ENCODE measurements around the gene CLEC20A. TPM values are rescaled to one million over a fixed set of nuclear protein-coding genes. Genes with fewer than 3 reads are reported as not detected.
"Not testable (repeated sequence)": the region's sequence is repeated elsewhere in the genome, so short reads cannot be mapped to it uniquely, and the experiment has no call there.

CLEC20A gene
- total RNA-seq, 1 donor from 2014 or later = 0.20 TPM

- DNase-seq (ENCODE audit: low spot score) = no peak
Measured at GRCh38 chr1:178529364-178530036, 32.7 kb upstream of the CLEC20A start.

GRCh38 chr1:178528953-178529335 is 32.2 kb upstream of the CLEC20A start:
- no peak for DNase-seq (ENCODE audit: low spot score)

DNA sequence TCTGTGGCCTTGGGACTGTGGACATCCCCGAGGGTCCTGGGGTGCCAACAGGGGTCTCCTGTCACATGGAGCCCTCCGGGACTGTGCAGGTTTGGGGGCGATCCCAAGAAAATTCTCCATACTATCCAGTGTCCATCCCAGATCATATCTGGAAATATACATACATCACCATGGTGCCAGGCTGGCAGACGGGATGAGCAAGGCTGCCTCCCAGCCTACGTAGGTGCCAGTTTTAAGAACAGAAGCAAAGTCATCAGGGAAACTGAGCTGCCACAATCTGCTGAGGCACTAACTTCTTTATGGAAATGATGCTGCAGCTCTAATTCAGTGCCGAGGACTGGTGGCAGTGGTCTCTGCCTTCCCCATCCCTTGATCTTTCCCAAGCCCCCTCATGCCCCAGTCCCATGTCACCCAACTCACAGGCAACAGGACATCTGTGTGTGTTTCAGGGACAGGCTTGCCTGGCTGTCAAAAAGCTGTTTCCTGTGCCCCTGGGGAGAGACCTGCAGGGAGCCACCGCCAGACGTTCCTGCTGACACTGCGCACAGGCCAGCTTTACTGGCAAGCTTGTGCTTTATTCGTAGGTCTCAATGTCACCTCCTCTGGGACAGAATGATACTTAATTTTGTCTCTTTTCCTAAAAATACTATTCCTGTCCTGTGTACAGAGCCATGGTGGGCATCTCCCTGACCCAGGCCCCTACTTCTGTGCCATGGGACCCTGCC is 31.6 kb upstream of the CLEC20A start:
- no peak for DNase-seq (ENCODE audit: low spot score)

DNA sequence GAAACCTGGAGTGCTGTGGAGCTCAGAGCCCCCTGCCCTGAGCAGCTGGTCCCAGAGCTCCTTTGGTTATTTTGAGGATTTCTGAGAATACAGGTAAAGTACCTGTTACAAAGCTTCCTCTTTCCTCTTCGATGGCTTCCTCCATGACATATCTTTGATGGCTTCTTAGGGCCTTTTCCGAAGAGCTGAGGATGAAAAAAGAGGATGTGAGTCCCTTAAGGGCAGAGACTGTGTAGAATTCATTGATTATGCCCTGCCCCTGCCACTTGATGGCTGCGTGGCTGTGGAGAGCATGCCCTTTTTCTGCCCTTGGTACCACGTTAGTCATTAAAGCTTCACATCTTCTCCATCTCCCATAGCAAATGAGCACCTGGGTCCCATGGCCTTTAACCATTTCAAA is 30.4 kb upstream of the CLEC20A start:
- no peak for DNase-seq (ENCODE audit: low spot score)

DNA sequence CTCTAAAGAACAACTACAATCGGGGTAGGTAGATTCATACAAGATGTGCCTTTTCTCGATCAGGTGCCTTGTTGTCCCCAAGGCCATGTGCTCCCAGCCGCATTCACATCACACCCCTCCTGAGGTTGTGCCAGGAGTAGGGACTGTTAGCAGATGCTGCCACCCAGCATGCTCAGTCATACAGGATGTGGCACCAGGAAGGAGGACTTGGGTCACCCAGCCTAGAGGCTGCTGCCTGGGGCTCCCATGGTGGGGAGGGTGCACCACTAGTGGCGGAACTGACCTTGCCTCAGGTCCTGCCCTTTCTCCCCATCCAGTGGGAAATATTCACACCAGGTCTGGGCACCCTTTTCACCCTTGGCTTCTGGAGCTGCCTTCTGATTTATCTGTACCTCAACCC is 24.5 kb upstream of the CLEC20A start:
- no peak for DNase-seq (ENCODE audit: low spot score)

DNA sequence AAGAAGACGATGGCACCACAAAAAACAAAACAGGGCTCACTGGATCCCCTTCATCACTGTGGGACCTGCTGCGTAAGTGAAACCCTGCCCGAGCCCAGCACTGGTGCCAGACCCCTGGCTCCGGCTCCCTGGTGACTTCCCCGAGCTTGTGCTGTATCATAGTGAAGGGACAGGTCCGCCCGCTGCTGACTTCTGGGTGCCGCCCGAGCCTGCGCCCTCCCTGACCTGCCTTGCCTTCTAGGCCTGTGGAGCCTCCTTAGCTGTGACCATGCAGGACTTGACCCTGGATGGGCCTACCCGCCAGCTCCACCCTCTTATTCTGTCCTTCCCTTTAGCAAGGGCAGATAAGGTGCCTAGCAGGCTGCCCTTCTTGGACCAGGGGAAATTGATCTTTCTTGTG is 24.0 kb upstream of the CLEC20A start:
- DNase-seq (ENCODE audit: low spot score) = no peak

GRCh38 chr1:178518894-178519293 is 22.1 kb upstream of the CLEC20A start:
- DNase-seq (ENCODE audit: low spot score) = no peak

DNA sequence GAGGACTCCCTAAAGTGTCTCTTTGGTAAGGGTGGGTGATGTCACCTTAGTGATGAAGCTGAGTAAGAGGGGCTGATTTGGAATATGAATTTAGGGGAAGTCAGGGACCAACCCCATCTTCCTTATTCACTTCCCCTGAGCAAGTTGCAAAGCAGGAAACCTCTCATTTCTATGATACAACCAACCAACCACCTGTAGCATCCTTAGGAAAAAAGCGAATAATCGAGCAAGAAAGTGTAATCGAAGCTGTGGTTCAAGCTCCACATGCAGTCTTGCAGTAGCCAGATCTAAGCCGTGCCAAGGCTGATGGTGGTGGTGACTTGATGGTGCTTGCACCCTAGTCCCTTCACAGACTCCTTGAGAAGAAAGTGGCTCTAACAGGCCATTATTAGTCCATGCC is 19.3 kb upstream of the CLEC20A start:
- DNase-seq (ENCODE audit: low spot score) = no peak

GRCh38 chr1:178513278-178513983 is 16.7 kb upstream of the CLEC20A start:
- DNase-seq (ENCODE audit: low spot score) = no peak

DNA sequence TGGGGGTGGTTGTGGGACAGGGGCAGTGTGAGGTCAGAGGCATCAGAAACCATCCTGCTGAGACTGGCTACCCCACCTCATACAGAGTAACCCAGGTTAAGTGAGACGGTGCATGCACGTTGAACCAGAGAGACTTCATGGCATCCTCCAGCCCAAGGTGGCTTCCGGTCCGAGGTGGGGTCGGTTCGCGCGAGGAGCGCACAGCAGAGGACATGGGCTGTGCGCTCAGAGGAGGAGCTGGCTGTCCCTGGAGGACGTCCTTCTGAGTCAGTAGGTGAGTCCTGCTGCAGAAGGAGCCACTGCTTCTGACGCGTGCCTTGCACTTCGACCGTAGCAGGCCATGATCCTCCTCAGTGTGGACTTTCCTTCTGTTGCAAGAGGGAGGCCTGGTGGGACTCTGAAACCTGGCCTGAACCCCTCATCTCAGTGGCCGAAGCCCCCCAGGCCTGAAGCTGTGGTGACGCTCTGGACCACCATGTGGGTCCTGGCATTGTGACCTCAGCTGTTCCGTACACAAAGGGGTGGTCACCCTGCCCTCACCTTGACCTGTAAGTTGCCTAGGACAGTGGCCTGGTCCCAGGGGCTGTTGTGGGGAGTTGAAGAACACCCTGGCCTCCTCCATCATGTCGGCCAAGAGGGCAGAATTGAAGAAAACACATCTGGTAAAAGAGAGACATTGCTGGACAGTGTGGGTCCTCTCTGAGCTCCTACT is 16.0 kb upstream of the CLEC20A start, which contains the start of gene TEX35:
Gene TEX35 (plus strand): TSS at position 544 of the 712 bp plus-strand sequence. CDS start 80 bp downstream, at position 624.
- no peak for DNase-seq (ENCODE audit: low spot score)

DNA sequence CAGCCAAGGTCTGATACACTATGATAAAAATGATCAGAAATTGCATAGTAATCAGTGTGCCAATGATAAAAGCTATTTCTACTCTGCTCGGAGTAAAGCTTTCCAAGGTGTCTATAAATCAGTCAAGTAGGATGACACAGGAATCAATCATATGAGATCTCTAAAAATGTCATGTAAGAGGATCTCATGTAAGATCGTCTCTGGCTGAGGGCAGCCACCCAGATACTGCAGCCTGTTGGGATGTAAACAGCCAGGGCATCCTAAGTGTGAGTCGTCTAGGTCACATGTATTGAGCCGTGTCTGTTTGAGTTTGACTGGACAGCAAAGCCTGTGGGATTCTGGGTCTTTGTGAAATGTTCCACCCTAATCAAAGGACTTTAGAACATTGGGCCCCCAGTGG is 13.4 kb upstream of the CLEC20A start:
- no peak for DNase-seq (ENCODE audit: low spot score)

DNA sequence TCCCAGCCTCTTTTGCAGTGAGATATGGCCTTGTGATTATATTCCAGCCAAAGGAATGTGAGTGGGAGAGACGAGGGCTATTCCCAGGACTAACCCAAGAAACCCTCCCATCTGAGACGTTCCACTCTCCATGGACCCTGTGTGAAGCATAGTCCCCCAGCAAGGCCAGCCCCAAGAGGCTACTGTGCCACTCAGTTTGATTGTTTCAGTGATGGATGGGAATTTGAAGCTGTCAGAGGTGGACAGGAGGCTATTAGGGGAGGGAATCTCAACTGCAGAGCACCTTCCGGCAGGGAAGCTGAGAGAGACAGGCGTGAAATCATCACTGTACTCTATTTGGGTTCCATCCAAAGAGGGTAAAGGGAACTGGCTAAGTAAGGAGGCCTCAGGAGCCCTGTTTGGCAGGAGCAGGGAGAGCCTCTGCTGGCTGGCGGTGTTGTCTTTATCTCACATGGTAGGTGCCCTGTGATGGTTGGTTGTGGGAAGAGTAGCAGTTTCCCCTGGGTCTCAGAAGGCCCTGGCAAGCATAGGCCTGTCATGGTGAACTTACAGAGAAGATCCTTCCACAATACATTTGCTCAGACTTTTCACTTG is 12.7 kb upstream of the CLEC20A start:
- DNase-seq (ENCODE audit: low spot score) = no peak

- peak; percentile 37 for DNase-seq (ENCODE audit: low spot score)
Measured at GRCh38 chr1:178506669-178507068, 9.9 kb upstream of the CLEC20A start.

- no peak for DNase-seq (ENCODE audit: low spot score)
Measured at GRCh38 chr1:178506177-178506576, 9.4 kb upstream of the CLEC20A start.

- no peak for DNase-seq (ENCODE audit: low spot score)
Measured at GRCh38 chr1:178504286-178504685, 7.5 kb upstream of the CLEC20A start.

- DNase-seq (ENCODE audit: low spot score) = no peak
Measured at GRCh38 chr1:178503849-178504248, 7.1 kb upstream of the CLEC20A start.

- DNase-seq (ENCODE audit: low spot score) = not testable (repeated sequence)
Measured at GRCh38 chr1:178503316-178503715, 6.6 kb upstream of the CLEC20A start.

GRCh38 chr1:178502856-178503255 is 6.1 kb upstream of the CLEC20A start:
- DNase-seq (ENCODE audit: low spot score) = no peak

GRCh38 chr1:178502330-178502714 is 5.6 kb upstream of the CLEC20A start:
- no peak for DNase-seq (ENCODE audit: low spot score)

DNA sequence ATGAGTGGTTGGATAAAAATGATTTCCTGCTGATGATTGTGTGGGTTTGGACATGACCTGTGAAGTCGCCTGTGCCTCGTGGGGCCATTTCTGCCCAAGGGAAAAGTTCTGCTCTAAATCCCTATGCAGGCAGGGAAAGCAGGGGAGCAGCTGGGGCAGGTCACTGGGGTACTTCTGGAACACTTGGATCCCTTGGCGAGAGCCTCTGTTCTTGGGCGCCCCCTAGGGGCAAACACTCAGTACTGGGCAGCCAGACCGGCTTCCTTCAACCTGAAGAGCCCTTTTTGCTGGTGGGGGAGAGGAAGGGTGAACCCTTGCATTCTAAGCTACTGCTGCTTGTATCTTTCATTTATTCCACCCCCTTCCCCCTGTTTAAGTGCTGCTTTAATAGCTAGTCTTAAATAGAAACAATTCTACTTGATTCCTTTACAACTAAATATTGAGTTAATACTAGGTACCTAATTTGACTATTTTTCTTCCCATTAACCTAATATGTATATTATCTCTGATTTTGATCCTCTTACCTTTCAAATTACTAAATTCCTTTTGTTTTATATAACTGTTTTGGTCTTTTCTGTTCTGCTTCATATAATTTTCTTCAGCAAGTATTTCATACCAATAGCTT is 5.1 kb upstream of the CLEC20A start:
- DNase-seq (ENCODE audit: low spot score) = peak; percentile 79

DNA sequence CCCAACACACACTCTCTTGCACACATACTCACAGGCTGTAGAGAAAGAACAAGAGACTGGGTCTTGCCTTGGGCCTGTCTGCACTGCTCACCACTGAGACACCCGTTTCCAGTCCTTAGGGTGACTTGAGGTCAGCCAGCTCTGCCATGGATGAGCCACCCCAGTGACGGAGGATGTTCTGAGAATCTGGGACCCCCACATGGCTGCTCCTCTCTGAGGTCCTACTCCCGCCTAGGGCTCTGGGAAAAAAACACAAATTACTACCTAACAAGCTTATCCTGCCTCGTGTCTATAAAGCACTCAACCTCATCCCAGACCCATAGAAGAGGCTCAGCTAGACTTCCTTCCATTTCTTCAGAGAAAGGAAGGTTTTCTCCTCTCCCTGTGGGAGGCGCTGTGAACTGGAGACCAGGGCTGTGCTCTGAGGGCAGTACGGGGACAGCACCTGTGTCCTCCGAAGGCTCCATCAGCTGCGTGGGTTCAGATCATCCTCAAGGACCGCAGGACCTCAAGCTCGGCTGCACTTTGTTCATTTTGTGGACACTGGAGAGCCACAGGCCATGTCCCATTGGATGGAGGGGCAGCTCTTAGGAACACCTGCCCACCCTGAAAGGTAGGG is 4.3 kb upstream of the CLEC20A start:
- DNase-seq (ENCODE audit: low spot score) = no peak
